Endothelial cell of umbilical vein (primary cell): ENCODE results near the gene ADARB2. TPM values are rescaled to one million over a fixed set of nuclear protein-coding genes. Genes with fewer than 3 reads are reported as not detected.

Experiments
- BruUV-seq: library from RNA; stranded (reverse); fragments of 400-500 nt; replicated peaks from 2 replicates; lab custom pipeline; 2021; lab: Mats Ljungman, UMichigan
- CTCF ChIA-PET: fragments of 300-600, 350-600 bp; sonication (Branson Sonifier 250); formaldehyde crosslinking; loops from one replicate; lab custom pipeline; 2021; ENCODE audit warnings: antibody characterized with exemption, inconsistent platforms; lab: Charles Lee
- POLR2A ChIA-PET: fragments of 300-600, 350-600 bp; sonication (Branson Sonifier 250); formaldehyde crosslinking; loops from one replicate; lab custom pipeline; 2021; ENCODE audit warnings: antibody characterized with exemption, inconsistent platforms; lab: Charles Lee
- DNase-seq: peaks from one replicate; pipeline ENCODE4 v3.0.0-alpha.2; 2011; ENCODE audit warnings: low read depth, low spot score
- FAIRE-seq: peaks from 2 replicates; lab custom pipeline; 2011; peaks lifted over from hg19 to GRCh38; lab: Jason Lieb, UNC
- H2AFZ ChIP-seq: 2 replicates; pipeline ENCODE4 v1.6.0; 2012; ENCODE audit warnings: low read depth, low read length, control low read depth, inconsistent platforms
- H3K27ac ChIP-seq: 2 replicates; pipeline ENCODE4 v1.5.1; 2011; ENCODE audit warnings: low read depth, mild to moderate bottlenecking, control low read depth, low read length, moderate library complexity; ENCODE audit not compliant: insufficient read depth
- H3K27me3 ChIP-seq, 2 experiments: 2 replicates each; pipeline versions ENCODE4 v1.6.0 to v1.6.1; 2011; ENCODE audit warnings: low read length in 2 of 2, mixed read lengths in 1 of 2; ENCODE audit not compliant: control insufficient read depth in 2 of 2, insufficient read depth in 2 of 2
- H3K36me3 ChIP-seq, 2 experiments: 2 replicates in 1 of 2; 3 replicates in 1 of 2; pipeline ENCODE4 v1.5.1; 2011; ENCODE audit warnings: low read length in 2 of 2, mild to moderate bottlenecking in 1 of 2, moderate library complexity in 1 of 2; ENCODE audit not compliant: control insufficient read depth in 2 of 2, insufficient read depth in 2 of 2; ENCODE audit errors: extremely low read depth in 1 of 2
- H3K4me1 ChIP-seq: 3 replicates; pipeline ENCODE4 v1.5.1; 2011; ENCODE audit warnings: mild to moderate bottlenecking, low read length; ENCODE audit not compliant: control insufficient read depth, insufficient read depth; ENCODE audit errors: extremely low read depth
- H3K4me2 ChIP-seq: 2 replicates; pipeline ENCODE4 v1.6.1; 2011; ENCODE audit warnings: low read length, control low read depth, mixed read lengths; ENCODE audit not compliant: insufficient read depth
- H3K4me3 ChIP-seq, 3 experiments: fragments of 200-600 bp in 1 of 3; sonication (generic), shearing (Covaris generic) in 1 of 3; replicated peaks in 1 of 3; 2 replicates each; pipeline ENCODE4 v1.5.1; 2011 to 2016; ENCODE audit warnings: control low read depth in 3 of 3, low read length in 3 of 3, mild to moderate bottlenecking in 2 of 3, inconsistent platforms in 1 of 3, low read depth in 1 of 3, moderate library complexity in 1 of 3; ENCODE audit not compliant: insufficient read depth in 1 of 3
- H3K79me2 ChIP-seq: 2 replicates; pipeline ENCODE4 v1.6.0; 2012; ENCODE audit warnings: low read length, inconsistent platforms; ENCODE audit not compliant: control insufficient read depth, insufficient read depth
- H3K9ac ChIP-seq: replicated peaks from 2 replicates; pipeline ENCODE3; 2011; ENCODE audit warnings: low read length, control low read depth; ENCODE audit not compliant: insufficient read depth; ENCODE audit errors: extremely low read depth
- H3K9me1 ChIP-seq: replicated peaks from 3 replicates; pipeline ENCODE4 v1.6.0; 2011; ENCODE audit warnings: mild to moderate bottlenecking, low read length; ENCODE audit not compliant: control insufficient read depth, insufficient read depth; ENCODE audit errors: extremely low read depth
- H3K9me3 ChIP-seq: replicated peaks from 2 replicates; pipeline ENCODE4 v1.5.1; 2012; ENCODE audit warnings: low read length, inconsistent platforms; ENCODE audit not compliant: control insufficient read depth, insufficient read depth
- H4K20me1 ChIP-seq: replicated peaks from 2 replicates; pipeline ENCODE3; 2011; ENCODE audit warnings: mild to moderate bottlenecking, low read length; ENCODE audit not compliant: control insufficient read depth, insufficient read depth; ENCODE audit errors: extremely low read depth
- EZH2 ChIP-seq: IDR thresholded peaks from 2 replicates; pipeline ENCODE4 v1.6.1; 2012; ENCODE audit warnings: borderline replicate concordance, low read depth, mild to moderate bottlenecking, moderate library complexity, low read length, inconsistent platforms; ENCODE audit not compliant: severe bottlenecking
- FOS ChIP-seq: IDR thresholded peaks from 2 replicates; pipeline ENCODE4 v1.6.1; 2011; ENCODE audit warnings: mild to moderate bottlenecking, low read length, moderate library complexity, borderline replicate concordance; ENCODE audit not compliant: insufficient read depth
- GATA2 ChIP-seq: IDR thresholded peaks from 2 replicates; pipeline ENCODE4 v1.7.0; 2011; ENCODE audit warnings: low read depth, mild to moderate bottlenecking, moderate library complexity, mixed read lengths, low read length; ENCODE audit not compliant: insufficient read length, insufficient read depth
- JUN ChIP-seq: IDR thresholded peaks from 2 replicates; pipeline ENCODE4 v1.6.1; 2011; ENCODE audit warnings: borderline replicate concordance, low read depth; ENCODE audit not compliant: insufficient read length, insufficient read depth
- MYC ChIP-seq: IDR thresholded peaks from one replicate; pipeline ENCODE4 v1.6.1; 2011; ENCODE audit warnings: mild to moderate bottlenecking, low read depth, low read length
- POLR2A ChIP-seq: IDR thresholded peaks from 2 replicates; pipeline ENCODE4 v1.6.1; 2012; ENCODE audit warnings: low read depth, mild to moderate bottlenecking, control low read depth, low read length
- POLR2AphosphoS5 ChIP-seq: IDR thresholded peaks from 2 replicates; pipeline ENCODE4 v1.6.1; 2012; ENCODE audit warnings: low read depth, mild to moderate bottlenecking, control low read depth, low read length, moderate library complexity; ENCODE audit not compliant: insufficient read depth
- dilution Hi-C: fragments of 300-500 bp; cut with MboI; formaldehyde crosslinking; loops from one replicate; pipeline ENCODE4 v1.15.0; 2019; ENCODE audit warnings: low sequenced_read_pairs; ENCODE audit not compliant: extremely low pct_ligation_motif_present
- intact Hi-C: fragments of 100-400 bp; cut with micrococcal nuclease; formaldehyde crosslinking; loops from one replicate; pipeline ENCODE4 v1.10.0; 2022
- polyA plus RNA-seq, 4 experiments: library from polyadenylated mRNA; depleted of rRNA in 3 of 4; stranded (reverse) in 3 of 4; unstranded in 1 of 4; fragments of >200 nt; gene quantifications; 2 replicates each; pipeline versions ENCODE4 v1.2.1 to v1.2.3, GENCODE V29; 2011 to 2012; ENCODE audit warnings: missing spikeins in 1 of 4
- total RNA-seq: library from RNA; stranded (reverse); gene quantifications from 2 replicates; pipeline ENCODE4 v1.2.3, GENCODE V29; 2021
- TF ChIP-seq, protein P1 (sequence below), 2 donors: IDR thresholded peaks; 1 replicate in 1 of 2; 2 replicates in 1 of 2; pipeline ENCODE4 v1.5.1; 2011; ENCODE audit warnings: low read length in 2 of 2, mild to moderate bottlenecking in 2 of 2, moderate library complexity in 2 of 2, control low read depth in 1 of 2, inconsistent platforms in 1 of 2, low read depth in 1 of 2; ENCODE audit not compliant: insufficient read depth in 1 of 2; ENCODE audit errors: extremely low read depth in 1 of 2
- TF ChIP-seq, protein P2 (sequence below): IDR thresholded peaks from 2 replicates; pipeline ENCODE4 v1.6.1; 2011; ENCODE audit not compliant: insufficient read depth, insufficient read length

ADARB2 gene
- total and polyA plus RNA-seq, 2 donors (not counting 3 experiments of a cell fraction or from before 2014, with no cell fraction given) = not detected

DNA sequence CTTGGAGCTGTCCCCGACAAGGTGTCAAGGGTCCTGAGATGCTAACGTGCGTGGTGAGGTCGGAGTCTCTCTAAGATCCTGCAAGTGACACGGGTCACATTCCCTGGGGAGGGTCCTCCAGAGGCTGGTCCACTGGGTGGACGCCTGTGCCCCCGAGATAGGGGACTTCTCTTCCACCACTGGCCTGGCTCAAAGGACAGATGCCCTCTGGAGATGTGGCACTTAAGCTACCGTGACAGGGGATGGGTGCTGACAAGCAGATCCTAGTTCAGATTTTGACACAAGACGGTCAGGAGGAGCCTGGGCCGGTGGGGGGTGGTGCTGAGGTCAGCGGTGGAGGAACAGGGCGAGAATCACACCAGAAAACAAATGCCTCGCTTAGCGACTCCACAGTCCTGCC lies 178.0 kb downstream of the ADARB2 start:
- TF ChIP-seq MYC = no peak
- TF ChIP-seq, protein P1, sequence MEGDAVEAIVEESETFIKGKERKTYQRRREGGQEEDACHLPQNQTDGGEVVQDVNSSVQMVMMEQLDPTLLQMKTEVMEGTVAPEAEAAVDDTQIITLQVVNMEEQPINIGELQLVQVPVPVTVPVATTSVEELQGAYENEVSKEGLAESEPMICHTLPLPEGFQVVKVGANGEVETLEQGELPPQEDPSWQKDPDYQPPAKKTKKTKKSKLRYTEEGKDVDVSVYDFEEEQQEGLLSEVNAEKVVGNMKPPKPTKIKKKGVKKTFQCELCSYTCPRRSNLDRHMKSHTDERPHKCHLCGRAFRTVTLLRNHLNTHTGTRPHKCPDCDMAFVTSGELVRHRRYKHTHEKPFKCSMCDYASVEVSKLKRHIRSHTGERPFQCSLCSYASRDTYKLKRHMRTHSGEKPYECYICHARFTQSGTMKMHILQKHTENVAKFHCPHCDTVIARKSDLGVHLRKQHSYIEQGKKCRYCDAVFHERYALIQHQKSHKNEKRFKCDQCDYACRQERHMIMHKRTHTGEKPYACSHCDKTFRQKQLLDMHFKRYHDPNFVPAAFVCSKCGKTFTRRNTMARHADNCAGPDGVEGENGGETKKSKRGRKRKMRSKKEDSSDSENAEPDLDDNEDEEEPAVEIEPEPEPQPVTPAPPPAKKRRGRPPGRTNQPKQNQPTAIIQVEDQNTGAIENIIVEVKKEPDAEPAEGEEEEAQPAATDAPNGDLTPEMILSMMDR (IDR thresholded peaks at IDR 0.05; ENCODE audit: extremely low read depth in 1 of 2, insufficient read depth in 1 of 2, low read depth in 1 of 2, low read length in 2 of 2) = no peak
- TF ChIP-seq JUN = no peak
- TF ChIP-seq, protein P2, sequence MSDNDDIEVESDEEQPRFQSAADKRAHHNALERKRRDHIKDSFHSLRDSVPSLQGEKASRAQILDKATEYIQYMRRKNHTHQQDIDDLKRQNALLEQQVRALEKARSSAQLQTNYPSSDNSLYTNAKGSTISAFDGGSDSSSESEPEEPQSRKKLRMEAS = no peak
- no peak for TF ChIP-seq GATA2
- no peak for TF ChIP-seq EZH2
- no peak for TF ChIP-seq FOS
- no peak for TF ChIP-seq POLR2A
- TF ChIP-seq POLR2AphosphoS5 = no peak
- H2AFZ ChIP-seq = no peak overlapping the region
- no peaks in the 10 kb centered on the region for H3K4me1 ChIP-seq
- no peak overlapping the region for H3K27ac ChIP-seq
- DNase-seq (no peak), FAIRE-seq (no peak)
- no peaks in the 10 kb centered on the region for H3K27me3 ChIP-seq
- H3K4me3 ChIP-seq = no peak overlapping the region
- peaks cover 4% of the 10 kb centered on the region for H3K9me3 ChIP-seq
- H3K79me2 ChIP-seq = no peaks in the 10 kb centered on the region
- no peaks in the 10 kb centered on the region for H3K9me1 ChIP-seq
- ChIA-PET CTCF (no interaction called here), POLR2A (no interaction called here)
- no peaks in the 10 kb centered on the region for H3K36me3 ChIP-seq
- dilution Hi-C loops = no loop called here
- BruUV-seq = no TSS peak
- intact Hi-C loops = no loop called here
- no peak overlapping the region for H3K9ac ChIP-seq
- no peaks in the 10 kb centered on the region for H4K20me1 ChIP-seq
- H3K4me2 ChIP-seq = no peak overlapping the region
